ENCODE data around the gene STAT5B.

The STAT5B gene

GRCh38 chr17:42179335-42179734 is 96.9 kb downstream of the STAT5B start:
- TF ChIP-seq CTCF (conservative IDR thresholded peaks at IDR 0.05; ENCODE audit: low read depth, low read length): no peak
- H3K4me3 ChIP-seq (ENCODE audit: low read depth, low read length): no peak overlapping the region
- DNase-seq (ENCODE audit: low read depth): no peak

DNA sequence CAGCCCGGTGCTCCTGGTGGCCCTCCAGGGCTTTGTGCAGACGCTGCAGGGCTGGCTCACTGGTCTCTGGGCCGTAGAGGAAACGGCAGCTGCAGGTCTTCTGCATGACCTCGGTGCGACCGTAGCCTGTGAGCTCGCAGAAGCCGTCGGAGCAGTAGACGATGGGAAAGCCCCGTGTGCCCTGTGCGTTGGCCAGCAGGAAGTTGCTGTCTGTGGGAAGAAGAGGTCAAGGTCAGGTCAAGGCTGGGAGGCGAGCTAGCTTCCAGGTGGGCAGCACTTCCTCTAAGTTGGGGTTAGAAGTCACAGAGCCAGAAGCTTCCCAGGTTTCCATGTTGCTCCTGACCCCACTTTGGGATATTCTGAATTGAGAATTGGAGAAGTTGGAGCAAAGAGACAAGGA is 97.4 kb downstream of the STAT5B start:
- no peak overlapping the region for H3K4me3 ChIP-seq (ENCODE audit: low read depth, low read length)
- DNase-seq (ENCODE audit: low read depth): no peak

GRCh38 chr17:42177684-42178083 is 98.5 kb downstream of the STAT5B start:
- no peak for TF ChIP-seq CTCF (conservative IDR thresholded peaks at IDR 0.05; ENCODE audit: low read depth, low read length)
- no peak for DNase-seq (ENCODE audit: low read depth)

More for the DNA sequence above, 97.4 kb downstream of the STAT5B start:
- TF ChIP-seq CTCF (conservative IDR thresholded peaks at IDR 0.05; ENCODE audit: low read depth, low read length): no peak

GRCh38 chr17:42174126-42174783 is 101.9 kb downstream of the STAT5B start:
- no peak for DNase-seq (ENCODE audit: low read depth)

More at GRCh38 chr17:42177684-42178083, 98.5 kb downstream of the STAT5B start:
- H3K4me3 ChIP-seq (ENCODE audit: low read depth, low read length): no peak overlapping the region

DNA sequence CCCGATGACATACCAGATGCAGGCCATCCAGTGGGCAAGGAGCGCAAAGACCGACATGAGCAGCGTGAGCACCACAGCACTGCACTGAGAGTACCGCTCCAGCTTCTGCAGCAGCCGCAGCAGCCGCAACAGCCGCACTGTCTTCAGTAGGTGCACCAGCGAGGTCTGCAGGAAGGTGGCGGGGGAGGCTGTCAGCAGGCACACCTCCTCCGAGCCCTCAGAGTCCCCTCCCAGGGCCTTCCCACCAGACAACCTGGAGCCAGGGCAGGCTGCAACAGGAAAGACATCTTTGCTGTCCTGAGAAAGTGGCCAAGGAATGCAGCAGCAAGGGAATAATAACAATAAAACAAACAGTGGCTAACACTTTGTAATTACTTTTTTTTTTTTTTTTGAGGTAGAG is 104.4 kb downstream of the STAT5B start:
- TF ChIP-seq CTCF (conservative IDR thresholded peaks at IDR 0.05; ENCODE audit: low read depth, low read length): no peak
- H3K4me3 ChIP-seq (ENCODE audit: low read depth, low read length): no peak overlapping the region

More at GRCh38 chr17:42174126-42174783, 101.9 kb downstream of the STAT5B start:
- no peak for TF ChIP-seq CTCF (conservative IDR thresholded peaks at IDR 0.05; ENCODE audit: low read depth, low read length)
- no peak overlapping the region for H3K4me3 ChIP-seq (ENCODE audit: low read depth, low read length)

GRCh38 chr17:42169351-42169750 is 106.8 kb downstream of the STAT5B start:
- DNase-seq (ENCODE audit: low read depth): no peak
- no peak for TF ChIP-seq CTCF (conservative IDR thresholded peaks at IDR 0.05; ENCODE audit: low read depth, low read length)
- H3K4me3 ChIP-seq (ENCODE audit: low read depth, low read length): no peak overlapping the region

More for the DNA sequence above, 104.4 kb downstream of the STAT5B start:
- no peak for DNase-seq (ENCODE audit: low read depth)

DNA sequence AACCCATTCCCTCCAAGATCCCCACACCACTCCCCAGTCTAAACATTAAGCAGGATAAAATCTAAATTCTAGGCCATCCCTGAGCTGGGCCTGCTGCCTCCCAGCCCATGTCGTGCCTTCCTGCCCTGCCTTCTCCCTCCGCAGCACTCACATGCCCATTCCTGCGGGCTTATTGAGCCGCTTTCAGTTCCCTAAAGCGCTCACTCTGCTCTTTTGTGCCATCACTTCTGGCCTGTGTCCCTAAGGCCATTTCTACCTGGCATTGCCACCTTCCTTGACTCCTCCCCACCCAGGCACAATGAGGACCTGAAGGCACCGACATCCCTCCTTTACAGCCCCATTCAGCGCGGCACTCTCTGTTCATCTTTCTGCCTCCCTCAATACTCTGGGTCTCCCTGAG is 108.4 kb downstream of the STAT5B start:
- no peak for DNase-seq (ENCODE audit: low read depth)
- H3K4me3 ChIP-seq (ENCODE audit: low read depth, low read length): no peak overlapping the region
- TF ChIP-seq CTCF (conservative IDR thresholded peaks at IDR 0.05; ENCODE audit: low read depth, low read length): no peak
